AG04449 (cell line): Measurements from ENCODE around the gene PDIA5.
A peak's percentile ranks its signal among the peaks of the same experiment; 100 is the strongest.

Experiments
- CTCF ChIA-PET: fragments of 350-600 bp; formaldehyde crosslinking; extraction: SDS; loops from one replicate; lab custom pipeline; 2021; ENCODE audit warnings: antibody characterized with exemption; lab: Yijun Ruan, JAX
- POLR2A ChIA-PET: fragments of 400-600, 350-600 bp; formaldehyde crosslinking; extraction: SDS; loops from one replicate; lab custom pipeline; 2020; ENCODE audit warnings: antibody characterized with exemption, inconsistent platforms; lab: Yijun Ruan, JAX
- DNase-seq: peaks from one replicate; pipeline ENCODE4 v3.0.0-alpha.2; 2010; ENCODE audit warnings: low read depth, low spot score
- H3K4me3 ChIP-seq: 2 replicates; pipeline ENCODE4 v1.5.1; 2011; ENCODE audit warnings: low read depth, mild to moderate bottlenecking, control low read depth, low read length
- TF ChIP-seq, protein P1 (sequence below): IDR thresholded peaks from one replicate; pipeline ENCODE4 v1.5.1; 2011; ENCODE audit warnings: mild to moderate bottlenecking, moderate library complexity, low read length, control low read depth, inconsistent platforms; ENCODE audit not compliant: insufficient read depth; ENCODE audit errors: missing control alignments

PDIA5 gene

DNA sequence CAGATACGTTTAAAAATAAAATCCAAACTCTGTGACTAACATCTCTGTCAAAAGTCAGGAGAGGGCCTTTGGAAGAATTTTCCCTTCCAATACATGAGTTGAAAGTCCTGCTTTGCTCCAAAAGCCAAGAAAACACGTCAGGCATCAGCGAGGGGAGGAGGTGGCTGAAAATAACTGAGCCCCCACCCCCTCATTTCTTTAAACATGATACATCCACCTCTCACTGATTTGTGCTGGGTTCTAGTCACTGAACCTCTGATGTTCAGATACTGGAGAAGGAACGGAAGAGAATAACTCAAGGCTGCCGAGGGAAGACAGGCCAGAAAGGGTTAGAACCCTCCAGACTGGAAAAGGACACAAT, 29.8 kb upstream of the PDIA5 start:
- TF ChIP-seq, protein P1, sequence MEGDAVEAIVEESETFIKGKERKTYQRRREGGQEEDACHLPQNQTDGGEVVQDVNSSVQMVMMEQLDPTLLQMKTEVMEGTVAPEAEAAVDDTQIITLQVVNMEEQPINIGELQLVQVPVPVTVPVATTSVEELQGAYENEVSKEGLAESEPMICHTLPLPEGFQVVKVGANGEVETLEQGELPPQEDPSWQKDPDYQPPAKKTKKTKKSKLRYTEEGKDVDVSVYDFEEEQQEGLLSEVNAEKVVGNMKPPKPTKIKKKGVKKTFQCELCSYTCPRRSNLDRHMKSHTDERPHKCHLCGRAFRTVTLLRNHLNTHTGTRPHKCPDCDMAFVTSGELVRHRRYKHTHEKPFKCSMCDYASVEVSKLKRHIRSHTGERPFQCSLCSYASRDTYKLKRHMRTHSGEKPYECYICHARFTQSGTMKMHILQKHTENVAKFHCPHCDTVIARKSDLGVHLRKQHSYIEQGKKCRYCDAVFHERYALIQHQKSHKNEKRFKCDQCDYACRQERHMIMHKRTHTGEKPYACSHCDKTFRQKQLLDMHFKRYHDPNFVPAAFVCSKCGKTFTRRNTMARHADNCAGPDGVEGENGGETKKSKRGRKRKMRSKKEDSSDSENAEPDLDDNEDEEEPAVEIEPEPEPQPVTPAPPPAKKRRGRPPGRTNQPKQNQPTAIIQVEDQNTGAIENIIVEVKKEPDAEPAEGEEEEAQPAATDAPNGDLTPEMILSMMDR: no peak
- H3K4me3 ChIP-seq: no peak overlapping the region
- ChIA-PET CTCF (interaction anchor here (2.3 kb wide), 1 partner anchor 9 kb away, joined by 12 read pairs; the partner anchor contains the start of gene SEMA5B), POLR2A (no interaction called here)
- DNase-seq: no peak

DNA sequence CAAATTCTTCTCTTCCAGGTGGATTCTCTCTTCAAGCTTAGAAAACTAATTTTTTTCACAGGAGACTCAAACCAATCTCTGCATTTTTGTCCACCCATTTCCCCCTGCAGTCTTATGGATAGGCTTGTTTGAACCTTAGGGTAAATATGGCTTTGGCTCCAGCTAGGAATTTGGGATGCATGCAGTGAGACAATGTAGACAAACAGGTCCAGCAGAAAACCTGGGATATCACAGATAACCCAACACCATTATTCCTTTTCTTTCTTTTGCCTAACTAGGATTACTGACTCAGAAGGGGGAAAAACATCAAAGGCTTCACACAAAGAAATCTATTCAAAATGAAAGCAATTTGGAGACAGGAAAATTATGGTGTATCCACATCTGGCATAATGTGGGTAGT, 28.1 kb upstream of the PDIA5 start:
- CTCF ChIA-PET: interaction anchor here (0.7 to 2.3 kb wide), 3 partner anchors 9 to 12 kb away, joined by 3 to 12 read pairs (median 3); partner anchors contain the start of gene SEMA5B
- DNase-seq: no peak
- POLR2A ChIA-PET: no interaction called here
- TF ChIP-seq, protein P1: no peak
- H3K4me3 ChIP-seq: no peak overlapping the region

DNA sequence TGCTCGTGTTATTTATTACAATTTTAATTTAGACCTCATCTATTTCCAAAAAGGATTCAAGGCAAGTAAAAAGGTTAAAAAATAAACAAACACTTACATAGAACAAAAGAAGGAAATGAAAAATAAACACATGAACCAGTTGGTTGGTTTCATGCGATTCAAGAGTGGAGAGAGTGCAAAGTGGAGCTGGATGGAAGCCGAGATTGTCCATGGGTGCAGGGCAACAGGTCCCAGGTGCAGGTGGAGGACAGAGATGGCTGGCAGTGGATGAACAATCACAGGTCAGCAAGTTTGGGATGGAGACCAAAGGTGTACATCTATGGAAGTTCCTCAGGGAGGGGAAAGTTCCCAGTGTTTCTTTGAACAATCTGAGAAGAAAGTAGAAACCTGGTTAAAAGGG, 27.6 kb upstream of the PDIA5 start:
- H3K4me3 ChIP-seq: no peak overlapping the region
- ChIA-PET CTCF (interaction anchor here (0.7 to 2.3 kb wide), 3 partner anchors 10 to 11 kb away, joined by 3 to 12 read pairs (median 3); partner anchors contain the start of gene SEMA5B), POLR2A (no interaction called here)
- TF ChIP-seq, protein P1: no peak
- no peak for DNase-seq

DNA sequence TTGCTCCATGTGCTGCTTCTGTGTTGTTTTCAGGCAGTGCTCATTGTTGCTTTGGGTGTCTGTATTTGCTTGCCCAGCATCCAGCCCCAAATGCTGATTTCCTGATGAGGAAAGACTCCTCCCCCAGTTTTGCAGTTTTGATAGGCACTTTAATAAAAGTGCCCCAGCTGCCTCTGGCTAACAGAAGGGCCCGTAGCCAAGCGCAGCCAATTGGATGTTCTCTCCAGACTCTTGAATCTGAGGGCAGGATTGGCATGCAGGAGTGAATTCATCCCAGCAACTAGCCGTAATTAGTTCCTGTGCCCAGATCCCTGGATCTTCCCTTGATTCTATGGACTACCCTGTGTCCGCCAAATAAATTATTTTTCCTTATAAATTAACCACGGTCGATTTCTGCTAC, 24.4 kb upstream of the PDIA5 start:
- ChIA-PET CTCF (interaction anchor here (1.2 to 3.0 kb wide), 5 partner anchors 11 to 217 kb away, joined by 3 to 16 read pairs (median 3); no protein-coding TSS in a partner anchor), POLR2A (no interaction called here)
- TF ChIP-seq, protein P1: no peak
- H3K4me3 ChIP-seq: no peak overlapping the region
- no peak for DNase-seq

DNA sequence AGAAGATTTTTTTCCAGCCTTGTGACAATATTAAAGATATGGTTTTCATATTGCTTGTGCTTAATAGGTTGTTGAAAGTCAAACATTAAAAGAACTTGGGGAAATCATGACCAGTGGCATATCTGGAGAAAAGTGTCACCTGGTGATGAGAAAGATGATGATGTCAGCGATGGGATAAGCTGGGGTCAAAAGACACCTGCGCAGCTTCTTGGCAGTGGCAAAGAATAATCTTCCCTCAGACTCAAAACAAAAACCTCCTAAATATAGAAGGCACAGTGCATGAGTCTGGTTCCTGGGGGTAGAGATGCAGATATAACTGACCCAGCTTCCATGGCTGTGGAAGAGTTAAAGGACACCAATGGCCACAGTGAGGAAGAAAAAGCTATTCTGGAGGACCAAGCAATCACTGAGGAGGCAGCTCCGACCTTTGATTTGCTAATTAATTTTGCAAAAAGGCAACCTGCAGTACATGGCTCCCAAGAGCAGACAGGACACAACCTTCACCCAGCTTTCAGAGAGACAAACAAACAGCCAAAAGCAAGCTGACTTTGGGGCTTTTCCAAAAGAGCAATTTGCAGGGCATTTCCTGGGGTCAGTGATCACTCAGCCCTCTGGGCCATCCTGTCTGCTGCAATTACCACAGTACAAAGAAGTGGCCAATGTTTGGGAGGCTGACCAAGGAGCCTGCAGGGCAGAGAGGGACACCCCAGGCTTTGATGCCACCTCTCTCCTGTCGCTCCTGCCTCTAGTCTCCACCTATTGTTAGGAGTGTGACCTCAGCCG, 21.7 kb upstream of the PDIA5 start:
- TF ChIP-seq, protein P1: no peak
- POLR2A ChIA-PET: no interaction called here
- no peak overlapping the region for H3K4me3 ChIP-seq
- no peak for DNase-seq
- CTCF ChIA-PET: interaction anchor here (0.6 to 3.0 kb wide), 4 partner anchors 12 to 86 kb away, joined by 3 to 16 read pairs (median 5); partner anchors contain the start of gene SEMA5B

DNA sequence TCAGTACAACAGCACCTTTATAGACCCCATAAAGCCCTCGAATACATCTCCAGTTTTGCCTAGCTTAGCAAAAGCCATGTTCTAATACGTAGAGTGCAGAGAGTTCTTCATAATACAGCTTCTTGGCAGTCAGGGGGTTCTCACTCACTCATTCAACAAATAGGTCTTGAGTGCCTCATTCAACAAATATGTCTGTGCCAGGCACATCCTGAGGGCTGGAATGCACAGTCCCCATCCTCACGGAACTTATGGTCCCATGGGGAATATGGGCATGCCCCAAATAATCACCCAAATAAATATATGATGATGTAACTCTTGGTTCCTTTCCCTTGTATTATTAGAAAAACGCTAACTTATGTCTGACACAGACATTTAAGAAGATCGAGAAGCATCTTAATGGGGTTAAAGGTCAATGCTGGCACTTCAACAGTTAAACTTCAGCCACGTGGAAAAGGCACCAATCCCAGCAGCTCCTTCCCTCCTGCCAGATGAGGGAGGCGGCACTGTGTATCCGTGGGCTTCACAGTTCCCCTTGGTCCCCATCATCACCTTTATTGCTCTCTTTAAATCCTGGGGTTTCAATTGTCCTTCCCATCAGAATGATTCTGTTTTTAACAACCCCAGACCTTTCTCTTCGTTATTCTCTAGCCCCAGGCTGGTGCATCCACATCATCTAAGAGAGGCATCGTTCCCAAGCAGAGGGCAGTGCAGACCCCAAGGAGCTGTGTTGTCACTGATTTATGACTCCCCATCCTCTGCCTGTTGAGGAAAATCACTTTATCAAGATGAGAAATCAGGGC, 20.4 kb upstream of the PDIA5 start:
- TF ChIP-seq, protein P1: no peak
- POLR2A ChIA-PET: no interaction called here
- peak; percentile 19 for DNase-seq
- no peak overlapping the region for H3K4me3 ChIP-seq
- CTCF ChIA-PET: interaction anchor here (1.3 kb wide), 1 partner anchor 19 kb away, joined by 4 read pairs; the partner anchor contains the start of gene SEMA5B
